Activated CD4-positive, CD25-positive, alpha-beta regulatory T cell (primary cell): ENCODE results near the gene SLC9A7.
A peak's percentile ranks its signal among the peaks of the same experiment; 100 is the strongest.

ENCODE experiments used
- DNase-seq, 4 experiments: peaks; one replicate each; lab custom pipeline; 2025; lab: John Stamatoyannopoulos, UW

SLC9A7 gene

DNA sequence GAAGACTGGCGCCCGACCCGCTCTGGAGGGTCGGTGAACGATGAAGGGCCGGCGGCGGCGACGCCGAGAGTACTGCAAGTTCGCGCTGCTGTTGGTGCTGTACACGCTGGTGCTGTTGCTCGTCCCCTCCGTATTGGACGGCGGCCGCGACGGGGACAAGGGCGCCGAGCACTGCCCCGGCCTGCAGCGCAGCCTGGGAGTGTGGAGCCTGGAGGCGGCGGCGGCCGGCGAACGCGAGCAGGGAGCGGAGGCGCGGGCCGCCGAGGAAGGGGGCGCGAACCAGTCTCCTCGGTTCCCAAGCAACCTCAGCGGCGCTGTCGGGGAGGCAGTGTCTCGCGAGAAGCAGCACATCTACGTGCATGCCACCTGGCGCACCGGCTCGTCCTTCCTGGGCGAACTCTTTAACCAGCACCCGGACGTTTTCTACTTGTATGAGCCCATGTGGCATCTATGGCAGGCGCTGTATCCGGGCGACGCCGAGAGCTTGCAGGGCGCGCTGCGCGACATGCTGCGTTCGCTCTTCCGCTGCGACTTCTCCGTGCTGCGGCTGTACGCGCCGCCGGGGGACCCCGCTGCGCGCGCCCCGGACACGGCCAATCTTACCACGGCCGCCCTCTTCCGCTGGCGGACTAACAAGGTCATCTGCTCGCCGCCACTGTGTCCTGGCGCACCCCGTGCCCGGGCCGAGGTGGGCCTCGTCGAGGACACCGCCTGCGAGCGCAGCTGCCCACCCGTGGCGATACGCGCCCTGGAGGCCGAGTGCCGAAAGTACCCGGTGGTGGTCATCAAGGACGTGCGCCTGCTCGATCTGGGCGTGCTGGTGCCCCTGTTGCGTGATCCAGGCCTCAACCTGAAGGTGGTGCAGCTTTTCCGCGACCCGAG, 184.8 kb downstream of the SLC9A7 start:
- peak; percentile 11 to 64 (median 38) for DNase-seq

DNA sequence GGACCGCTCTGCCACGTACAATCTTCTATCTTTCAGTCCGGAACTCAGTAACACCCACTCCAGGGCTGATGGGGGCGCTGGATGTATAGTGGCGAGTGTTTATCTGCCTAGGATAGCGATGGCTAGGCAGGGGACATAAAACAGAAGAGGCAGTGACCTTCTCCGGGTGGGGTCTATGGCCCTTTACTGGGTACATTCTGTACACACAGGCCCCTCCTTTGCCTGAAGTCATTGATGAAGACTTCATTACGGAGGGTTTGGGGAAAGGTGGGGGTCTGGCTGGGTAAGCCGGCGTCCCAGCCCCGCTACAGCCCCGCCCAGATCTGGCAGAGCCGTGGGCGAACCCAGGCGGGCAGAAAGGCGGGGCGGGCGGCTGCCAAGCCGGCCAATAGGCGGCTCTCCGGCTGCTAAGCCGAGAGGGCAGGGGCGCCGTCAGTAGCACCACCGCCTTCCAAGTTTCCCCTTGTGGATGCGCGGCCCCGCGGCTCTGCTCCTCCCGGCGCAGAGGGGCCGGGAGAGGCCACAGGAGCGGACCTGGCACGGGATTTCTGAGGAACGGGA, 185.5 kb downstream of the SLC9A7 start, which contains the start of gene CHST7:
Gene CHST7 (plus strand): TSS at position 435 of the 561 bp plus-strand sequence. CDS start 167 bp downstream, outside the sequence.
- DNase-seq, result peak; percentile 21 to 38 (median 25)

DNA sequence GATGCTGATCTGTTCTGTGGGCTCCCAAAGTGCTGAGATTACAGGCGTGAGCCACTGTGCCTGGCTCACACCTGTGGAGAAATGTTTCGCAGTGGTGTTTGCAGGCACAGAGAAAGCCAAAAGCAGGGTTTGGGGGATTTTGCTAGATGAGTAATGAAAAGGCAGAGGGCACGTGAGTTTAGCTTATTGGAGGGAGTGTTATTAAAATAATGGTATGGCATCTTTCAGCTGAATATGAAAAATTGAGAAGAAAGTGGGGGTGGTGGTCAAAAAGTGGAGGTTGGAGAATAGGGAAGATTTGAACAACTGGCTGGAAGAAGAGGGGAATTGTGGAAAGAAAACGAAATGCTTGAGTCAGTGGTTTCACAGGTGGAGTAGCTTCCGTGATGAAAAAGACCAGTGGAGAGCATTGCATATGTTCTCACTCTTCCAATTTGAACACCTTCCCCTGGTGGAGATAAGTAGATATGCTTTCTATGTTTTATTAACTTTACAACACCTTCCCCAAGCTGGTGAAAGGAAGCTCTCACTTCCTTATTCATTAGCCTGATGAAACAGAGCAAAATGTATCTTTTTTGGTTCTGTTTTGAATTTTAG, 186.5 kb downstream of the SLC9A7 start:
- DNase-seq, result no peak

DNA sequence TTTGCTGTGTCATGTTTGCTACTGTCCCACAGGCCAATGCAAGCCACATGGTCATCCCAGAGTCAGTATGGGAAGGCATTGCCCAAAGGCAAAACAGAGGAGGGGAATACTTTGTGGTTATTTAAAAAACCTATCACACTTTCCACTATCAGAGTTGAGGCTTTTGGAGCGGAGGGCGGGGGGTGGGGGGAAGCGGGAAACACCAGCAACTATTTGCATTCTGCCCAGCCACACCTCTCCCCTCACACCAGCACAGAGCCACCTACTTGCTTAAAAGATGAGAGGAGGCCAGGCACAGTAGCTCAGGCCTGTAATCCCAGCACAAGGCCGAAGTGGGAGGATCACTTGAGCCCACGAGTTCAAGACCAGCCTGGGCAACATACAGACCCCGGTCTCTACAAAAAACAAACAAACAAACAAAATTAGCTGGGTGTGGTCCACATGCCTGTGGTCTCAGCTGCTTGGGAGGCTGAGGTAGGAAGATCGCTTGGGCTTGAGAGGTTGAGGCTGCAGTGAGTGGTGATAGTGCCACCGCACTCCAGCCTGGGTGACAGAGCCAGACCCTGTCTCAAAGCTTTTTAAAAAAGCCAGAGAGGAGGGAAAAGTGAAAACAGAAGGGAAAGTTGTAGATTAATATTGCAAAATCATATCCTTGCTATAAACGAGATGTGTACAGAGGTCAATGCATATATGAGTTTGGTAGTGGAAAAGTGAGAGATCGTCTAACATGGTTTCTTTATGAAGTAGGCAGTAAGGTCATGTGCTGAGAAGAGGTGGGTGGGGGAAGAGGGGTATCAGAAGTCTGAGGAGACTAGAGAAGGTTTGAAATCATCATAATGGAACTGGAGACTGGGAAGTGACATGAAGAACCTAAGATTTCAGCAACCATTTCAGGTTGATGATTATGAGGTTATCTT, 187.2 kb downstream of the SLC9A7 start:
- DNase-seq, result no peak

DNA sequence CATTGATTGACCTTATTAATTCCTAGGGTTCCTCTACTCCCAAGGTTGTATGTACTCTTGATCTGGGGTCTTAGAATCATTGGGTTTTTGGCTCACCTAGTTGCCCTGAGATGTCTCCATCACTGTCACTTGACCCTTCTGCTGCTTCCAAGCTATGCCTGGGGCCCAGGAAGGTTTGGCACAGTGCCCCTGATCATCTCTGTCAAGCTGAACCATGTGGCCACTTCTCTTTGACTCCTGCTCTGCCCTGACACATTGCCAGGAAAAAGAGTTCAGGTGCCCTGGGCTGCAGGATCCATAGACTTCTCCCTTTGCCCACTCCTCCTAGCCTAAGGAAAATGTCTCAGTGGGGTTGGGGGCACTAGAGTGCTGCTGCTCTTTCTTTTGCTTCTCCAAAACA, 189.3 kb downstream of the SLC9A7 start:
- no peak for DNase-seq

DNA sequence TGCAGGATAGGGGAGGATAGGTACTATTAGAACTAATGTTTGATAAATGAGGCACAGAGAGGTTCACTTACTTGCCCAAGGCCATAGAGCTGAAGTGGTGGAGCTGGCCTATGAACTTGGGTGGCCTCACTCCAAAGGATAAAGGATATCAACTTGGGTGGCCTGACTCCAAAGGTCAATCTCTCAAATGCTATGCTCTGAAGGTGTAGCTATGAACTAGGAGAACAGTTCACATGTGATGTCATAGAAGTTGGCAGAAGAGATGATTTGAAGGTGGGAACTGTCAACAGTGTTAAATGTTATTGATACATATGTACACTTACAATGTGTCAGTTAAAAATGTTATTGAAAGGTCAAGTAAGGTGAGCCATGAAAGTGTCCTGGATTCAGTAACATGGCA, 191.5 kb downstream of the SLC9A7 start:
- no peak for DNase-seq

DNA sequence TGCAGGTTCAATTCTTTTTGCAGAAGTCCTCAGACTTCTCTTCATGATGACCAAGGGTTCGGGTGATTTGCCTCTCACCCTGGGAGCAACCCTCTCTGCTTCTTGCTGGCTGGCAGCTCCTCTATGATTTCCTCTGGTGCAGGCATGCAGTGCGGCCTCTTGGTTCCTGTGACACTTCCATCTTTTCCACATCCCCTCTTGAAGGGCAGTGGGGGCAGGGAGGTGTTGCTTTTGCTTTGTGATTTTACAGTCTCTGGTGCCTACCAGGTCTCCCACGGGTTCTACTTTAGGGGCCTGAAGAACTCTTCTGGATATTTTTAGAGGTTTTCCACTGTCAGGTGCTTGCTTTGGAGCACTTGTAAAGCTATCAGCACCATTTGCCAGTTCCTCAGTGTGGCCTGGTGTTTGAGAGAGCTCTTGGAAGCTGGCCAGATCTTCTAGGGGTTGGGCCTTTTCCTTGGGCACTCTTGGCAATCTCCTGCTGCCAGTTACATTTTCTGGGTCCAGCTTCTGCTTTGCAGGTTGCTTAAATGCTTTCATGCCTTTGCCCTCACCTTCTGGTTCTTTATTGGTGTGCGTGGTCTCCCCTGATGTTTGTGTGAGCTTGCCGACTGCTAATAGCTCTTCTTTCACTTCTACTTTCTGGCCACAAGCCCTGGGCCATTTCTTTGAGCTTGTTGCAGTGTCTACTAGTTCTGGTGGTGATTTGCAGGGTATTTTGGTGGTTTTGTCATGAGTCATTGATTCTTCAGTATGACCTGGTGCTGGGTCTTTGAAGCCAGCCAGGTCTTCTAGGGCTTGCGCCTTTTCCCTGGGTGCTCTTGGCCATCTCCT, 196.9 kb downstream of the SLC9A7 start:
- no peak for DNase-seq

DNA sequence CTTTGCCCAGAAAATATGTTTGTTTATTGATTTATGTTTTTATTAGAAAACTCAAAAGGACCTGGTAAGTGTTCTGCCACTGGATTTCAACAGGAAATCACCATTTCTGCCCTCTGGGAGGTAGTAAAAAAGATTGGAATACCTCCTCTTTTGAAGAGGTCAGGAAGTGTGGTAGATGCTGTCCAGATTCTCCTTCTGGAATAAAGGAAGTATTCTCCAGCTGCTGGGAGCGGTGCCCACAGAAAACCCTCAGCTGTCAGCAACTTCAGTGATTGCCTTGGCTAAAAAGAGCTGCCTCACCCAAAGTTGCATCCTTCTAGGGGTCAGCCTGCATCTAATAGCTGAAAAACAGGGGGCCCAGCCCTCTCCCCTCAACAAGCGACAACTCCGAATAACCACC, 199.9 kb downstream of the SLC9A7 start:
- DNase-seq, result no peak

DNA sequence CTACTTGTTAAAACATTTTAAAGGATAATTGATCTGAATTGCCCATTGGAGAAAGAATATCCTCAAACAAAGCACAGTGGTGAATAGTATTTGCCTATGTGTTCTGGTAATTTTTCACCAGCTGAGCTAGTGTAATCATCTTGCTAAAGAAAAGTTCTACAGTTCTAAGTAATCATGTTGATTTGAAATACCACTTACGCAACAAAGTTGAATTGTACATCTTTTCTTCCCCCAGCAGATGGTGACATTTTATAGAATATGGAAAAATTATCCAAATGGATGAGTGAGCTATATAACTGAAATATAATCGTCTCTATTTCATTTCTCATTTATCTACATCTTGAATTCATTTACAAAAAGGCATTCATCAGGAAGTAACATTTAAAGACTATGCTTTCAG, 204.0 kb downstream of the SLC9A7 start:
- no peak for DNase-seq

DNA sequence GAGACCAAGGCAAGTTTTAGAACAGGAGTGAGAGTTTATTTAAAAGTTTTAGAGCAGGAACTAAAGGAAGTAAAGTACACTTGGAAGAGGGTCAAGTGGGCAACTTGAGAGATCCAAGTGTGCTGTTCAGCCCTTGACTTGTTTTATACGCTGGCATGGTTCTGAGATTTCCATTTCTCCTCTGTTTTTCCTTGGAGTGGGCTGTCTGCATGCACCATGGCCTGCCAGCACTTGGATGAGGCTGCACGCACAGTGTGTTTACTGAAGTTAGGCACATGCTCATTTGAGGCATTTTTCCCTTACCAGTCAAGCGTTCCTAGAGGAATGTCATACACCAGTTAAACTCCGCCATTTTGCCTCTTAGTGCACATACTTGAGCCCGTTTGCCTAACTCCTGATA, 205.0 kb downstream of the SLC9A7 start:
- no peak for DNase-seq

DNA sequence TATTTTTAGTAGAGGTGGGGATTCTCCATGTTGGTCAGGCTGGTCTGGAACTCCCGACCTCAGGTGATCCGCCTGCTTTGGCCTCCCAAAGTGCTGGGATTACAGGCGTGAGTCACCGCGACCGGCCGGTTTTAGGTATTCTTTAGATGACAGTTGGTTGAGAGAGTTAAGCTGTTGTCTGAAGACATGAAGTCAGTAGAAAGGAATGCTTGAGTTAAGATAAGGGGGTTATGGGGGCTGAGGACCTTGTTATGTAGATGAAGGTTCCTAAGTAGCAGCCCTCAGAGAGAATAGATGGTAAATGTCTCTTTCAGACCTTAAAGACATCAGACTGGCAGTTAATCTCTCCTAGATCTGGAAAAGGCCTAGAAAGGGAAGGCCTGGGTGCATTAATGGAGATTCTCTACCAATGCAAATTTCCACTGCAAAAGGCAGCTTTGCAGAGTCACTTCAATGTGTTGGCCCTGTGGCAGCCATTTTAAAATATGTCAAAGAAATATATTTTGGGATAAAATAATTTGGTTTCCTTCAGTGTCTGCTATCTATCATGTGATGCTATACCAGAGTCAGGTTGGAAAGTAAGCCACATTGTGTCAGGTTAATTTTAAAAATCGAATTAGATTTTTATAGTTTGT, 207.3 kb downstream of the SLC9A7 start:
- no peak for DNase-seq

DNA sequence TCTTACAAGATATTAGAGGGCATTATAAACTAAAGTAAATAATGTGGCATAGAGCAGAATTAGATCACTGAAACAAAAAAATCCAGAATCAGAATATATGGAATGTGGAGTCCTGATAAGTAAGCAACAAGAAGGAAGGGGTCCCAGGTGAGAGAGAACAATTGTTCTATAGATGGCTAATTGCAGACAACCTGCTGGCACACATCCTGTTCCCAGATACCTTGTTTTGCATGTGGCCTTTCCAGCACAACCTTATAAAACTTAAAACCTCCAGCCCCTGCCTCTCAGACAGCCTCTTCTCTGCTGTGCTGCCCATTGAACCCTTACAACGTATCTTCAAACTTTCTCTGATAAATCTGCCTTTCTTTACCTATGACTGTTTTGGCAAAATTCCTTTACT, 209.0 kb downstream of the SLC9A7 start:
- no peak for DNase-seq
